Neuronal stem cell (in vitro differentiated cells): ENCODE results near the gene STEAP3.

Experiments used
- DNase-seq: peaks from one replicate; pipeline ENCODE4 v3.0.0-alpha.2; 2013; ENCODE audit warnings: low spot score
- H2AFZ ChIP-seq: one replicate; pipeline ENCODE4 v1.6.1; 2013; ENCODE audit warnings: mild to moderate bottlenecking, low read length, inconsistent platforms
- H2AK5ac ChIP-seq: 2 replicates; pipeline ENCODE4 v1.6.1; 2013; ENCODE audit warnings: low read depth, mild to moderate bottlenecking, inconsistent platforms, low read length, moderate library complexity, mixed read lengths
- H2BK120ac ChIP-seq: 2 replicates; pipeline ENCODE4 v1.6.1; 2013; ENCODE audit warnings: low read depth, mild to moderate bottlenecking, inconsistent platforms, low read length, moderate library complexity, mixed read lengths
- H2BK12ac ChIP-seq: one replicate; pipeline ENCODE4 v1.6.1; 2013; ENCODE audit warnings: low read length, inconsistent platforms
- H2BK15ac ChIP-seq: 2 replicates; pipeline ENCODE4 v1.6.1; 2013; ENCODE audit warnings: mild to moderate bottlenecking, low read length, inconsistent platforms, mixed read lengths
- H2BK5ac ChIP-seq: one replicate; pipeline ENCODE4 v1.6.1; 2013; ENCODE audit warnings: inconsistent platforms, mild to moderate bottlenecking, low read length, moderate library complexity
- H3K14ac ChIP-seq: one replicate; pipeline ENCODE4 v1.6.1; 2013; ENCODE audit warnings: low read length, inconsistent platforms
- H3K18ac ChIP-seq: 2 replicates; pipeline ENCODE4 v1.6.1; 2013; ENCODE audit warnings: low read length, inconsistent platforms
- H3K23ac ChIP-seq: 2 replicates; pipeline ENCODE4 v1.6.1; 2013; ENCODE audit warnings: low read depth, mild to moderate bottlenecking, mixed read lengths, low read length, inconsistent platforms; ENCODE audit not compliant: poor library complexity
- H3K27ac ChIP-seq: replicated peaks from 3 replicates; pipeline ENCODE4 v1.5.1; 2013; ENCODE audit warnings: low read length, inconsistent platforms
- H3K27me3 ChIP-seq, 3 experiments: 2 replicates each; pipeline ENCODE4 v1.6.1; 2013; ENCODE audit warnings: low read length in 3 of 3, mild to moderate bottlenecking in 2 of 3, inconsistent platforms in 1 of 3, low read depth in 1 of 3, mixed read lengths in 1 of 3, moderate library complexity in 1 of 3; ENCODE audit not compliant: control insufficient read depth in 3 of 3, insufficient read depth in 3 of 3
- H3K36me3 ChIP-seq, 2 donors: replicated peaks in 1 of 2; 2 replicates each; pipeline ENCODE4 v1.6.1; 2013; ENCODE audit warnings: low read length in 2 of 2; ENCODE audit not compliant: control insufficient read depth in 2 of 2, insufficient read depth in 2 of 2
- H3K4ac ChIP-seq: 2 replicates; pipeline ENCODE4 v1.6.1; 2013; ENCODE audit warnings: inconsistent platforms, mild to moderate bottlenecking, low read length, moderate library complexity
- H3K4me1 ChIP-seq, 2 donors: 1 replicate in 1 of 2; 2 replicates in 1 of 2; pipeline ENCODE4 v1.6.1; 2013; ENCODE audit warnings: low read length in 2 of 2, low read depth in 1 of 2; ENCODE audit not compliant: control insufficient read depth in 2 of 2, insufficient read depth in 1 of 2
- H3K4me2 ChIP-seq: one replicate; pipeline ENCODE4 v1.6.1; 2013; ENCODE audit warnings: mild to moderate bottlenecking, low read length, inconsistent platforms; ENCODE audit not compliant: insufficient read depth, poor library complexity, severe bottlenecking
- H3K4me3 ChIP-seq, 2 donors: 2 replicates each; pipeline ENCODE4 v1.5.1; 2013; ENCODE audit warnings: low read length in 2 of 2, mild to moderate bottlenecking in 2 of 2, inconsistent platforms in 1 of 2, moderate library complexity in 1 of 2
- H3K79me1 ChIP-seq: one replicate; pipeline ENCODE4 v1.6.1; 2013; ENCODE audit warnings: low read depth, mild to moderate bottlenecking, inconsistent platforms, low read length, moderate library complexity
- H3K9ac ChIP-seq: one replicate; pipeline ENCODE4 v1.6.1; 2013; ENCODE audit warnings: mild to moderate bottlenecking, low read depth, low read length, inconsistent platforms; ENCODE audit not compliant: poor library complexity
- H3K9me3 ChIP-seq, 2 donors: replicated peaks in 1 of 2; 2 replicates each; pipeline versions ENCODE3 to v1.6.1; 2013; ENCODE audit warnings: low read length in 2 of 2, mild to moderate bottlenecking in 2 of 2, inconsistent platforms in 1 of 2, low read depth in 1 of 2, mixed read lengths in 1 of 2, moderate library complexity in 1 of 2; ENCODE audit not compliant: control insufficient read depth in 2 of 2, insufficient read depth in 1 of 2
- H4K8ac ChIP-seq: one replicate; pipeline ENCODE4 v1.6.1; 2013; ENCODE audit warnings: low read depth, mild to moderate bottlenecking, inconsistent platforms, low read length, moderate library complexity
- H4K91ac ChIP-seq: one replicate; pipeline ENCODE4 v1.6.1; 2013; ENCODE audit warnings: low read length, low read depth, mild to moderate bottlenecking, inconsistent platforms; ENCODE audit not compliant: poor library complexity
- WGBS, 2 donors: extraction: QIAGEN DNeasy Blood & Tissue Kit; methylation state at CpG; one replicate each; pipeline ENCODE4 v1.1.7; 2013; ENCODE audit warnings: missing lambda C conversion rate in 2 of 2, mixed read lengths in 1 of 2; ENCODE audit not compliant: insufficient read length in 2 of 2, insufficient replicate concordance in 1 of 2; ENCODE audit errors: extremely low coverage in 2 of 2; 5-methylcytosine and 5-hydroxymethylcytosine counted together

STEAP3 gene

DNA sequence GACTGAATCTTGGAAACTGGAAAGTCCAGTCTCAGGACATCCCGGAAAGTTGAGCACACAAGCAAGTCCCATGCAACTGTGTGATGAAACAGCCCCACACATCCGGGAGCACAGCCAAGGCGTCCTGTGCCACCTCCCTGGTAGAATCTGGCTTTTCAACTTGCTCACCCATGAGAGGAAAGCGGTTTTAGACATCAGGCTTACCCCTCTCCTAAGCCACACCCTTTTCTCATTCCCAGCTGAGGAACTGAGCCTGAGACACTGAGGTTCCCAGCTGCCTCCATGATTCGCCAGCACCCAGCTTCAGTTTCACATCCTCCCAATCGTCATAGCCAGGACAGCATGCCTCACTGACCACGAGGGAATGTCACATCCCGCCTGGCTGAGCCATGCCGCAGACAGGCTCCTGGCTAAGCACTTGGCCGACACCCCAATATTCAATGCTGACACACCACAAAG lies 60.3 kb downstream of the STEAP3 start:
- Histone ChIP-seq H2AFZ (no peak overlapping the region), H2AK5ac (no peak overlapping the region), H3K79me1 (peaks cover 2% of the 10 kb centered on the region), H3K36me3 (no peaks in the 10 kb centered on the region), H3K9me3 (no peaks in the 10 kb centered on the region), H4K8ac (no peak overlapping the region), H2BK120ac (no peak overlapping the region), H3K27ac (no peak overlapping the region), H2BK12ac (no peak overlapping the region), H3K18ac (no peak overlapping the region), H3K9ac (no peak overlapping the region), H3K4me2 (no peak overlapping the region), H3K4ac (no peak overlapping the region), H4K91ac (no peak overlapping the region), H2BK15ac (no peak overlapping the region), H3K27me3 (no peaks in the 10 kb centered on the region), H3K23ac (no peak overlapping the region), H3K4me3 (no peak overlapping the region), H2BK5ac (no peak overlapping the region), H3K14ac (no peak overlapping the region), H3K4me1 (no peaks in the 10 kb centered on the region)
- DNase-seq: no peak
- WGBS, 2 donors: no CpG with 5 or more reads among the region's 10 CpGs

GRCh38 chr2:119286661-119287060 lies 63.0 kb downstream of the STEAP3 start:
- no peak overlapping the region for H3K18ac ChIP-seq
- H2BK15ac ChIP-seq: no peak overlapping the region
- no peak overlapping the region for H3K9ac ChIP-seq
- no peaks in the 10 kb centered on the region for H3K27me3 ChIP-seq
- no peak for DNase-seq
- no peak overlapping the region for H2BK5ac ChIP-seq
- no peak overlapping the region for H3K4me3 ChIP-seq
- H2AK5ac ChIP-seq: no peak overlapping the region
- WGBS, 2 donors: no CpG with 5 or more reads among the region's 8 CpGs
- H2BK120ac ChIP-seq: no peak overlapping the region
- no peak overlapping the region for H4K91ac ChIP-seq
- H3K9me3 ChIP-seq: no peaks in the 10 kb centered on the region
- H3K14ac ChIP-seq: no peak overlapping the region
- no peak overlapping the region for H3K4ac ChIP-seq
- no peak overlapping the region for H2AFZ ChIP-seq
- no peaks in the 10 kb centered on the region for H3K36me3 ChIP-seq
- H3K23ac ChIP-seq: no peak overlapping the region
- H3K79me1 ChIP-seq: peaks cover 2% of the 10 kb centered on the region
- no peak overlapping the region for H2BK12ac ChIP-seq
- H3K27ac ChIP-seq: no peak overlapping the region
- no peak overlapping the region for H3K4me2 ChIP-seq
- H4K8ac ChIP-seq: no peak overlapping the region
- H3K4me1 ChIP-seq: no peaks in the 10 kb centered on the region

- H3K27ac ChIP-seq: no peak overlapping the region
- no peak overlapping the region for H3K9ac ChIP-seq
- no peak overlapping the region for H3K4me2 ChIP-seq
- H3K36me3 ChIP-seq: no peaks in the 10 kb centered on the region
- H2BK12ac ChIP-seq: no peak overlapping the region
- H2AFZ ChIP-seq: no peak overlapping the region
- H4K8ac ChIP-seq: no peak overlapping the region
- no peak for DNase-seq
- no peak overlapping the region for H3K23ac ChIP-seq
- no peak overlapping the region for H2AK5ac ChIP-seq
- H2BK120ac ChIP-seq: no peak overlapping the region
- no peaks in the 10 kb centered on the region for H3K27me3 ChIP-seq
- peaks cover 0 to 3% of the 10 kb centered on the region in 2 donors for H3K4me1 ChIP-seq
- no peaks in the 10 kb centered on the region for H3K9me3 ChIP-seq
- H3K18ac ChIP-seq: peak overlapping the region; percentile 58
- H3K14ac ChIP-seq: no peak overlapping the region
- peaks cover 2% of the 10 kb centered on the region for H3K79me1 ChIP-seq
- no peak overlapping the region for H2BK5ac ChIP-seq
- no peak overlapping the region for H3K4ac ChIP-seq
- no CpG with 5 or more reads among the region's 6 CpGs for WGBS, 2 donors
- H2BK15ac ChIP-seq: no peak overlapping the region
- H3K4me3 ChIP-seq: no peak overlapping the region
- no peak overlapping the region for H4K91ac ChIP-seq
Observed at GRCh38 chr2:119288576-119288975, 64.9 kb downstream of the STEAP3 start.

DNA sequence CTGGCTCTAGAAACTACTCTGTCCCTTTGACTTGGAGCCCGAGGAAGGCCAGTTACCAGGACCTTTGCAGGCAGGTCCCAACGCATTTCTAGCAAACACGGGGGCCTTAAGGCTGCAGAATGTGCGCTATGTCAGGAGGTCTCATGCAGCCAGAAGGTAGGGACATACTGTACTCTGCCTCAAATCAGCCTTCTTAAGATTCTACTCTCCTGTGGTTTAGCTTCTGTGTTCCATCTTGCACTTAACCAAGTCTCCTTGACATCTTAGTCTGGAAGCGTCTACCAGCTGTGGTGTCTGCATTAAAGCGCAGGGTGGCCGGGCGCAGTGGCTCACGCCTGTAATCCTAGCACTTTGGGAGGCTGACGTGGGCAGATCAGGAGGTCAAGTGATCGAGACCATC lies 65.5 kb downstream of the STEAP3 start:
- Histone ChIP-seq H2BK5ac (no peak overlapping the region), H3K36me3 (no peaks in the 10 kb centered on the region), H3K79me1 (peaks cover 2% of the 10 kb centered on the region), H2BK15ac (no peak overlapping the region), H3K4ac (no peak overlapping the region), H2BK12ac (no peak overlapping the region), H2BK120ac (no peak overlapping the region), H4K91ac (no peak overlapping the region), H3K18ac (no peak overlapping the region), H3K27me3 (no peaks in the 10 kb centered on the region), H4K8ac (no peak overlapping the region), H2AK5ac (no peak overlapping the region), H3K9ac (no peak overlapping the region), H3K27ac (no peak overlapping the region), H3K4me1 (peaks cover 0 to 3% of the 10 kb centered on the region in 2 donors), H3K9me3 (no peaks in the 10 kb centered on the region), H3K4me2 (no peak overlapping the region), H2AFZ (no peak overlapping the region), H3K23ac (no peak overlapping the region), H3K14ac (no peak overlapping the region), H3K4me3 (no peak overlapping the region)
- no peak for DNase-seq
- WGBS, 2 donors: no CpG with 5 or more reads among the region's 11 CpGs
